Measurements from ENCODE around the gene LRMDA. TPM values are rescaled to one million over a fixed set of nuclear protein-coding genes. Genes with fewer than 3 reads are reported as not detected.

Gene LRMDA
- total RNA-seq, 1 experiment from 2014 or later: not detected

DNA sequence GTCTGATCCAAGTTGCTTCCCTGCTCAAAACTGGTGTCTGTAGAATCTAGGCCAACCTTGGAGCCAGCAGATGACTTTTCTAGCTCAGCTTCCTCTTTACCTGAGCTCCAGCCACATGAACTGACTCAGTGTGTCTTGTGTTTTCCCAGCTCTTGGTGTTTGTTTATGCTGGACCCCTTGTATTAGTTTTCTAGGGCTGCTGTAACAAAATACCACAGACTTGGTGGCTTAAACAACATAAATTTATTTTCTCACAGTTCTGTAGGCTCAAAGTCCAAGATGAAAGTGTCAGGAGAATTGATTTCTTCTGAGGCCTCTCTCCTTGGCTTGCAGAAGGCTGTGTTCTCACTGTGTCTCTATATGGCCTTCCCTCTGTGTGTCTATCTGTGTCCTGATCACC is 45.1 kb downstream of the LRMDA start:
- no peak overlapping the region for H3K4me2 ChIP-seq (ENCODE audit: low read depth, low read length, poor library complexity, severe bottlenecking)
- no peaks in the 10 kb centered on the region for H3K9me3 ChIP-seq (ENCODE audit: low read length)
- H2AFZ ChIP-seq (ENCODE audit: low read length): no peak overlapping the region
- H3K9ac ChIP-seq (ENCODE audit: low read length): no peak overlapping the region
- no peaks in the 10 kb centered on the region for H3K9me2 ChIP-seq (replicated peaks; ENCODE audit: insufficient read depth, low read length)
- H3K36me3 ChIP-seq (ENCODE audit: insufficient read depth, low read length): no peaks in the 10 kb centered on the region
- H3K4me1 ChIP-seq (ENCODE audit: low read length): peaks cover 9% of the 10 kb centered on the region
- H3K79me2 ChIP-seq (ENCODE audit: low read length): no peaks in the 10 kb centered on the region
- H3K27ac ChIP-seq (ENCODE audit: low read length): no peak overlapping the region
- DNase-seq: no peak
- no peak overlapping the region for H3K4me3 ChIP-seq (ENCODE audit: low read length)
- no peaks in the 10 kb centered on the region for H4K20me1 ChIP-seq (ENCODE audit: insufficient read depth, low read depth, low read length)
- H3K27me3 ChIP-seq (ENCODE audit: low read length): no peaks in the 10 kb centered on the region

- Histone ChIP-seq H3K4me2 (ENCODE audit: low read depth, low read length, poor library complexity, severe bottlenecking) (no peak overlapping the region), H3K27me3 (ENCODE audit: low read length) (no peaks in the 10 kb centered on the region), H2AFZ (ENCODE audit: low read length) (no peak overlapping the region), H3K27ac (ENCODE audit: low read length) (no peak overlapping the region), H3K4me1 (ENCODE audit: low read length) (peaks cover 9% of the 10 kb centered on the region), H3K9me2 (replicated peaks; ENCODE audit: insufficient read depth, low read length) (no peaks in the 10 kb centered on the region), H3K36me3 (ENCODE audit: insufficient read depth, low read length) (no peaks in the 10 kb centered on the region), H3K4me3 (ENCODE audit: low read length) (no peak overlapping the region), H4K20me1 (ENCODE audit: insufficient read depth, low read depth, low read length) (no peaks in the 10 kb centered on the region), H3K79me2 (ENCODE audit: low read length) (no peaks in the 10 kb centered on the region), H3K9me3 (ENCODE audit: low read length) (no peaks in the 10 kb centered on the region), H3K9ac (ENCODE audit: low read length) (no peak overlapping the region)
- DNase-seq: no peak
Measured at GRCh38 chr10:75476985-75477384, 45.6 kb downstream of the LRMDA start.

- H3K4me2 ChIP-seq (ENCODE audit: low read depth, low read length, poor library complexity, severe bottlenecking): peak overlapping the region; percentile 2
Measured at GRCh38 chr10:75477680-75478079, 46.3 kb downstream of the LRMDA start.

DNA sequence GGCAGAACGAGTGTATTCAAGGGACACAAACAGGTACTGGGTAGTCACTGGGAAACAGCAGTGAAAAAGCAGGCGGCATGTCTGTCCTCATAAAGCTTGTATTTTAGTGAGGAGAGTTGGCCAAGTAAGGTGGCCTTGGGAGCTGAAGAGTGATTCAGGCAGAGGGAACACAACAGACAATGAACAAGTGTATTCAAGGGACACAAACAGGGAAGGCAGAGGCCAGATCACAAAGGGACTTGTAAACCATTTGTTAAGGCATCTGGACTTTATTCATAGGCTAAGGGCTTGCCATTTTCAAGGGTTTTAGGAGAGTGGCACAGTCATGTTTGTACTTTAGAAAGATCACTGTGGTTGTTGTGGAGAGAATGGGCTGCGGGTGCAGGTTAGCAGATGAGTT is 49.0 kb downstream of the LRMDA start:
- H3K27ac ChIP-seq (ENCODE audit: low read length): no peak overlapping the region

More at GRCh38 chr10:75477680-75478079, 46.3 kb downstream of the LRMDA start:
- H3K79me2 ChIP-seq (ENCODE audit: low read length): no peaks in the 10 kb centered on the region
- H3K9me3 ChIP-seq (ENCODE audit: low read length): no peaks in the 10 kb centered on the region
- H3K9ac ChIP-seq (ENCODE audit: low read length): no peak overlapping the region
- no peaks in the 10 kb centered on the region for H3K27me3 ChIP-seq (ENCODE audit: low read length)
- no peaks in the 10 kb centered on the region for H3K36me3 ChIP-seq (ENCODE audit: insufficient read depth, low read length)
- no peaks in the 10 kb centered on the region for H4K20me1 ChIP-seq (ENCODE audit: insufficient read depth, low read depth, low read length)
- H3K27ac ChIP-seq (ENCODE audit: low read length): peak overlapping the region; percentile 30; the same call in 1 of the 2 replicates
- H3K4me3 ChIP-seq (ENCODE audit: low read length): no peak overlapping the region
- peak; percentile 51 for DNase-seq
- H2AFZ ChIP-seq (ENCODE audit: low read length): no peak overlapping the region
- H3K9me2 ChIP-seq (replicated peaks; ENCODE audit: insufficient read depth, low read length): no peaks in the 10 kb centered on the region
- peaks cover 9% of the 10 kb centered on the region for H3K4me1 ChIP-seq (ENCODE audit: low read length)

GRCh38 chr10:75483188-75483587 is 51.8 kb downstream of the LRMDA start:
- Histone ChIP-seq H3K9me3 (ENCODE audit: low read length) (no peaks in the 10 kb centered on the region), H3K27me3 (ENCODE audit: low read length) (no peaks in the 10 kb centered on the region), H3K4me3 (ENCODE audit: low read length) (no peak overlapping the region), H4K20me1 (ENCODE audit: insufficient read depth, low read depth, low read length) (no peaks in the 10 kb centered on the region), H2AFZ (ENCODE audit: low read length) (no peak overlapping the region), H3K4me1 (ENCODE audit: low read length) (no peaks in the 10 kb centered on the region; the same call in 1 of the 2 replicates), H3K79me2 (ENCODE audit: low read length) (no peaks in the 10 kb centered on the region), H3K36me3 (ENCODE audit: insufficient read depth, low read length) (no peaks in the 10 kb centered on the region), H3K9ac (ENCODE audit: low read length) (no peak overlapping the region), H3K9me2 (replicated peaks; ENCODE audit: insufficient read depth, low read length) (no peaks in the 10 kb centered on the region), H3K27ac (ENCODE audit: low read length) (no peak overlapping the region), H3K4me2 (ENCODE audit: low read depth, low read length, poor library complexity, severe bottlenecking) (no peak overlapping the region)
- no peak for DNase-seq

More for the DNA sequence above, 49.0 kb downstream of the LRMDA start:
- H3K4me2 ChIP-seq (ENCODE audit: low read depth, low read length, poor library complexity, severe bottlenecking): no peak overlapping the region
- H3K27me3 ChIP-seq (ENCODE audit: low read length): no peaks in the 10 kb centered on the region
- no peak overlapping the region for H3K9ac ChIP-seq (ENCODE audit: low read length)
- H2AFZ ChIP-seq (ENCODE audit: low read length): no peak overlapping the region
- no peak overlapping the region for H3K4me3 ChIP-seq (ENCODE audit: low read length)
- no peaks in the 10 kb centered on the region for H3K9me3 ChIP-seq (ENCODE audit: low read length)
- H3K9me2 ChIP-seq (replicated peaks; ENCODE audit: insufficient read depth, low read length): no peaks in the 10 kb centered on the region
- no peaks in the 10 kb centered on the region for H3K79me2 ChIP-seq (ENCODE audit: low read length)
- H3K4me1 ChIP-seq (ENCODE audit: low read length): peaks cover 9% of the 10 kb centered on the region
- H3K36me3 ChIP-seq (ENCODE audit: insufficient read depth, low read length): no peaks in the 10 kb centered on the region
- DNase-seq: no peak
- no peaks in the 10 kb centered on the region for H4K20me1 ChIP-seq (ENCODE audit: insufficient read depth, low read depth, low read length)

- Histone ChIP-seq H3K4me2 (ENCODE audit: low read depth, low read length, poor library complexity, severe bottlenecking) (no peak overlapping the region), H3K27me3 (ENCODE audit: low read length) (no peaks in the 10 kb centered on the region), H3K9ac (ENCODE audit: low read length) (no peak overlapping the region), H3K27ac (ENCODE audit: low read length) (no peak overlapping the region), H3K9me2 (replicated peaks; ENCODE audit: insufficient read depth, low read length) (no peaks in the 10 kb centered on the region), H2AFZ (ENCODE audit: low read length) (no peak overlapping the region), H4K20me1 (ENCODE audit: insufficient read depth, low read depth, low read length) (no peaks in the 10 kb centered on the region), H3K4me3 (ENCODE audit: low read length) (no peak overlapping the region), H3K79me2 (ENCODE audit: low read length) (no peaks in the 10 kb centered on the region), H3K4me1 (ENCODE audit: low read length) (no peaks in the 10 kb centered on the region), H3K36me3 (ENCODE audit: insufficient read depth, low read length) (no peaks in the 10 kb centered on the region), H3K9me3 (ENCODE audit: low read length) (no peaks in the 10 kb centered on the region)
- DNase-seq: no peak
Measured at GRCh38 chr10:75484717-75485116, 53.3 kb downstream of the LRMDA start.

DNA sequence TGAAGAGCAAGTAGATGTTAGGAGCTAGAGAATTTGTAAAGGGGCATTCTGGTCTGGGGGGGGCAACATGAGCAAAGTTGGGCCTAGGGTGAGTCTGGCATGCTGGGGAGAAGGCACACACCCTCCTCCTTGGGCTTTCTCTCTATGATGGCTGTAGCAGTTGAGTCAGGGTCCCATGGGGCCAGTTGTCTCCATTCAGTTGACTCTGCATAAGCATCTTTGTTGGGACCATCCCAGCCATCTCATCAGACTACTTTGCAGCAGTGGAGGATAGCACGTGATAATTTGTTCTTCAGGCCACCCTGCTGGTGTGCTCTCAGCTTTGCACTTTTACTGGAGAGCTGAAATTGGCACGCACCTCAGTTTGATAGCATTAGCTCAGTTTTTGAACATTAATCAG is 55.2 kb downstream of the LRMDA start:
- Histone ChIP-seq H2AFZ (ENCODE audit: low read length) (no peak overlapping the region), H3K27me3 (ENCODE audit: low read length) (no peaks in the 10 kb centered on the region)
- DNase-seq: no peak

GRCh38 chr10:75487087-75487754 is 55.8 kb downstream of the LRMDA start:
- no peak overlapping the region for H3K4me2 ChIP-seq (ENCODE audit: low read depth, low read length, poor library complexity, severe bottlenecking)
- H3K27ac ChIP-seq (ENCODE audit: low read length): no peak overlapping the region
- H3K9me3 ChIP-seq (ENCODE audit: low read length): no peaks in the 10 kb centered on the region
- H2AFZ ChIP-seq (ENCODE audit: low read length): no peak overlapping the region
- DNase-seq: no peak
- no peaks in the 10 kb centered on the region for H4K20me1 ChIP-seq (ENCODE audit: insufficient read depth, low read depth, low read length)
- no peaks in the 10 kb centered on the region for H3K36me3 ChIP-seq (ENCODE audit: insufficient read depth, low read length)
- no peaks in the 10 kb centered on the region for H3K27me3 ChIP-seq (ENCODE audit: low read length)
- H3K9ac ChIP-seq (ENCODE audit: low read length): no peak overlapping the region
- H3K4me3 ChIP-seq (ENCODE audit: low read length): no peak overlapping the region
- H3K79me2 ChIP-seq (ENCODE audit: low read length): no peaks in the 10 kb centered on the region
- no peaks in the 10 kb centered on the region for H3K9me2 ChIP-seq (replicated peaks; ENCODE audit: insufficient read depth, low read length)
- H3K4me1 ChIP-seq (ENCODE audit: low read length): no peaks in the 10 kb centered on the region

More for the DNA sequence above, 55.2 kb downstream of the LRMDA start:
- Histone ChIP-seq H3K27ac (ENCODE audit: low read length) (no peak overlapping the region), H3K9me2 (replicated peaks; ENCODE audit: insufficient read depth, low read length) (no peaks in the 10 kb centered on the region), H3K4me3 (ENCODE audit: low read length) (no peak overlapping the region), H3K79me2 (ENCODE audit: low read length) (no peaks in the 10 kb centered on the region), H4K20me1 (ENCODE audit: insufficient read depth, low read depth, low read length) (no peaks in the 10 kb centered on the region), H3K9me3 (ENCODE audit: low read length) (no peaks in the 10 kb centered on the region), H3K9ac (ENCODE audit: low read length) (no peak overlapping the region), H3K4me1 (ENCODE audit: low read length) (no peaks in the 10 kb centered on the region), H3K4me2 (ENCODE audit: low read depth, low read length, poor library complexity, severe bottlenecking) (no peak overlapping the region), H3K36me3 (ENCODE audit: insufficient read depth, low read length) (no peaks in the 10 kb centered on the region)
